Activated CD8-positive, alpha-beta T cell treated with anti-CD3 and anti-CD28 coated beads for 36 hours (primary cell): ENCODE data around the gene DTD1. TPM values are rescaled to one million over a fixed set of nuclear protein-coding genes. Genes with fewer than 3 reads are reported as not detected.
"Not testable (repeated sequence)": the region's sequence is repeated elsewhere in the genome, so short reads cannot be mapped to it uniquely, and the experiment has no call there.

Source experiments
- ATAC-seq: fragments of 200-7000 bp; cut with Tn5 transposase; one replicate; pipeline ENCODE4 v1.10.0; 2021; ENCODE audit warnings: mild to moderate bottlenecking, moderate library complexity
- CTCF ChIA-PET: fragments of 350-600 bp; sonication (Branson Sonifier 250); formaldehyde crosslinking; loops from one replicate; lab custom pipeline; 2021; ENCODE audit warnings: antibody characterized with exemption; lab: Charles Lee
- POLR2A ChIA-PET: fragments of 350-600 bp; sonication (Branson Sonifier 250); formaldehyde crosslinking; loops from one replicate; lab custom pipeline; 2021; ENCODE audit warnings: antibody characterized with exemption; lab: Charles Lee
- DNase-seq: peaks from one replicate; pipeline ENCODE4 v3.0.0-alpha.2; 2020
- H3K27ac Mint-ChIP-seq: one replicate; pipeline ENCODE4 v1.8.0; 2021; ENCODE audit warnings: mild to moderate bottlenecking, mixed read lengths
- H3K27me3 Mint-ChIP-seq: one replicate; pipeline ENCODE4 v1.8.0; 2021; ENCODE audit warnings: mixed read lengths
- H3K36me3 Mint-ChIP-seq: one replicate; pipeline ENCODE4 v1.8.0; 2021; ENCODE audit warnings: low read depth, mixed read lengths
- H3K4me1 Mint-ChIP-seq: one replicate; pipeline ENCODE4 v1.8.0; 2021; ENCODE audit warnings: low read depth, mixed read lengths
- H3K4me3 Mint-ChIP-seq: one replicate; pipeline ENCODE4 v1.8.0; 2021; ENCODE audit warnings: mild to moderate bottlenecking, moderate library complexity, mixed read lengths
- H3K9me3 Mint-ChIP-seq: one replicate; pipeline ENCODE4 v1.8.0; 2021; ENCODE audit warnings: mixed read lengths
- CTCF ChIP-seq: fragments of 200-600 bp; IDR thresholded peaks from one replicate; pipeline ENCODE4 v1.8.0; 2022; ENCODE audit warnings: antibody characterized with exemption, mild to moderate bottlenecking
- intact Hi-C: fragments of 100-400 bp; cut with micrococcal nuclease; formaldehyde crosslinking; loops from one replicate; pipeline ENCODE4 v1.10.0; 2022
- total RNA-seq, 2 experiments: library from RNA; stranded (reverse); gene quantifications; one replicate each; pipeline ENCODE4 v1.2.3, GENCODE V29; 2021

Gene DTD1
- total RNA-seq, 2 experiments from 2014 or later: 52.3 to 53.5 TPM

GRCh38 chr20:18754653-18755045 is 166.8 kb downstream of the DTD1 start:
- Mint-ChIP-seq H3K36me3 (peaks cover 7% of the 10 kb centered on the region), H3K27me3 (no peaks in the 10 kb centered on the region), H3K27ac (no peak overlapping the region), H3K4me3 (no peak overlapping the region), H3K9me3 (peaks cover 11% of the 10 kb centered on the region), H3K4me1 (peaks cover 5% of the 10 kb centered on the region)
- intact Hi-C loops: no loop called here
- POLR2A ChIA-PET: no interaction called here
- ATAC-seq: no peak
- CTCF ChIA-PET: no interaction called here
- no peak for TF ChIP-seq CTCF
- DNase-seq: no peak

- ATAC-seq, DNase-seq, intact Hi-C loops, CTCF ChIA-PET, H3K4me1 Mint-ChIP-seq, POLR2A ChIA-PET, H3K27me3 Mint-ChIP-seq, H3K4me3 Mint-ChIP-seq, H3K27ac Mint-ChIP-seq: not testable (repeated sequence)
- peaks cover 17% of the 10 kb centered on the region for H3K36me3 Mint-ChIP-seq
- peaks cover 15% of the 10 kb centered on the region for H3K9me3 Mint-ChIP-seq
Observed at GRCh38 chr20:18760852-18761251, 173.0 kb downstream of the DTD1 start.

- H3K4me3 Mint-ChIP-seq: no peak overlapping the region
- peaks cover 7% of the 10 kb centered on the region for H3K36me3 Mint-ChIP-seq
- no peaks in the 10 kb centered on the region for H3K4me1 Mint-ChIP-seq
- CTCF ChIA-PET: no interaction called here
- H3K9me3 Mint-ChIP-seq: no peaks in the 10 kb centered on the region
- no peak overlapping the region for H3K27ac Mint-ChIP-seq
- no peak for TF ChIP-seq CTCF
- no peak for ATAC-seq
- H3K27me3 Mint-ChIP-seq: no peaks in the 10 kb centered on the region
- intact Hi-C loops: no loop called here
- no peak for DNase-seq
- POLR2A ChIA-PET: no interaction called here
Observed at GRCh38 chr20:18767676-18768075, 179.8 kb downstream of the DTD1 start.

GRCh38 chr20:18773566-18773965 is 185.7 kb downstream of the DTD1 start:
- CTCF ChIA-PET: no interaction called here
- Mint-ChIP-seq H3K4me3 (no peak overlapping the region), H3K9me3 (no peaks in the 10 kb centered on the region), H3K4me1 (no peaks in the 10 kb centered on the region), H3K36me3 (no peaks in the 10 kb centered on the region), H3K27ac (no peak overlapping the region), H3K27me3 (no peaks in the 10 kb centered on the region)
- DNase-seq: no peak
- POLR2A ChIA-PET: no interaction called here
- ATAC-seq: no peak
- no peak for TF ChIP-seq CTCF
- intact Hi-C loops: no loop called here

- Mint-ChIP-seq H3K27ac (no peak overlapping the region), H3K4me1 (no peaks in the 10 kb centered on the region), H3K36me3 (no peaks in the 10 kb centered on the region), H3K27me3 (no peaks in the 10 kb centered on the region), H3K9me3 (no peaks in the 10 kb centered on the region), H3K4me3 (no peak overlapping the region)
- ChIA-PET CTCF (no interaction called here), POLR2A (no interaction called here)
- DNase-seq: no peak
- intact Hi-C loops: no loop called here
- no peak for ATAC-seq
- TF ChIP-seq CTCF: no peak
Observed at GRCh38 chr20:18774207-18774606, 186.4 kb downstream of the DTD1 start.

GRCh38 chr20:18775633-18776032 is 187.8 kb downstream of the DTD1 start:
- DNase-seq (no peak), ATAC-seq (no peak)
- Mint-ChIP-seq H3K4me1 (no peaks in the 10 kb centered on the region), H3K4me3 (no peak overlapping the region), H3K36me3 (no peaks in the 10 kb centered on the region), H3K27me3 (no peaks in the 10 kb centered on the region), H3K27ac (no peak overlapping the region), H3K9me3 (no peaks in the 10 kb centered on the region)
- POLR2A ChIA-PET: no interaction called here
- no peak for TF ChIP-seq CTCF
- CTCF ChIA-PET: no interaction called here
- intact Hi-C loops: no loop called here
